PC-3 (cell line): ENCODE data around the gene NUP43. TPM values are rescaled to one million over a fixed set of nuclear protein-coding genes. Genes with fewer than 3 reads are reported as not detected.
A peak's percentile ranks its signal among the peaks of the same experiment; 100 is the strongest.

Experiments
- ATAC-seq: fragments of 200-7000 bp; cut with Tn5 transposase; 2 replicates; pipeline ENCODE4 v1.9.1; 2020; ENCODE audit warnings: mild to moderate bottlenecking, moderate library complexity
- BruUV-seq: library from RNA; stranded (reverse); fragments of 400-500 nt; replicated peaks from 2 replicates; lab custom pipeline; 2021; lab: Mats Ljungman, UMichigan
- CTCF ChIA-PET: fragments of 300-600 bp; sonication (Branson Sonifier 250); formaldehyde crosslinking; loops from one replicate; lab custom pipeline; 2022; ENCODE audit warnings: antibody characterized with exemption; lab: Charles Lee
- POLR2A ChIA-PET: fragments of 300-600 bp; sonication (Branson Sonifier 250); formaldehyde crosslinking; loops from one replicate; lab custom pipeline; 2022; ENCODE audit warnings: antibody characterized with exemption; ENCODE audit not compliant: unreplicated experiment; lab: Charles Lee
- DNase-seq: peaks from one replicate; pipeline ENCODE4 v3.0.0-alpha.2; 2015
- H2AFZ ChIP-seq: fragments of 300-600 bp; sonication (generic); 2 replicates; pipeline ENCODE4 v1.6.0; 2016; ENCODE audit warnings: antibody characterized with exemption, low read length
- H3F3A ChIP-seq: fragments of 300-600 bp; sonication (generic); one replicate; pipeline ENCODE4 v1.6.0; 2017; ENCODE audit warnings: antibody characterized with exemption, low read length, control low read depth, mild to moderate bottlenecking; ENCODE audit not compliant: unreplicated experiment
- H3K27ac ChIP-seq: fragments of 300-600 bp; sonication (generic); 2 replicates; pipeline ENCODE4 v1.5.1; 2016; ENCODE audit warnings: mild to moderate bottlenecking, low read length
- H3K27me3 ChIP-seq: fragments of 300-600 bp; sonication (generic); 2 replicates; pipeline ENCODE4 v1.6.1; 2016; ENCODE audit warnings: low read length, mixed read lengths
- H3K36me3 ChIP-seq: fragments of 300-600 bp; sonication (generic); 2 replicates; pipeline ENCODE4 v1.6.1; 2016; ENCODE audit warnings: low read depth, mixed run types, low read length, mixed read lengths
- H3K4me1 ChIP-seq: fragments of 300-600 bp; sonication (generic); 2 replicates; pipeline ENCODE4 v1.5.1; 2016; ENCODE audit warnings: low read length; ENCODE audit not compliant: insufficient read depth
- H3K4me2 ChIP-seq: fragments of 300-600 bp; sonication (generic); 2 replicates; pipeline ENCODE4 v1.6.0; 2016; ENCODE audit warnings: low read length
- H3K4me3 ChIP-seq: fragments of 300-600 bp; sonication (generic); 2 replicates; pipeline ENCODE4 v1.5.1; 2016; ENCODE audit warnings: mild to moderate bottlenecking, low read length, mixed read lengths
- H3K79me2 ChIP-seq: fragments of 300-600 bp; sonication (generic); 2 replicates; pipeline ENCODE4 v1.6.1; 2017; ENCODE audit warnings: low read length, mixed read lengths
- H3K9ac ChIP-seq: fragments of 300-600 bp; sonication (generic); 2 replicates; pipeline ENCODE4 v1.6.0; 2016; ENCODE audit warnings: mild to moderate bottlenecking, low read length
- H3K9me2 ChIP-seq: fragments of 300-600 bp; sonication (generic); replicated peaks from 2 replicates; pipeline ENCODE4 v1.6.1; 2016; ENCODE audit warnings: mixed run types, low read length, mixed read lengths
- H3K9me3 ChIP-seq: fragments of 300-600 bp; sonication (generic); 2 replicates; pipeline ENCODE4 v1.6.1; 2016; ENCODE audit warnings: low read length, mixed read lengths
- H4K20me1 ChIP-seq: fragments of 300-600 bp; sonication (generic); 2 replicates; pipeline ENCODE4 v1.6.1; 2016; ENCODE audit warnings: low read length, mixed read lengths
- CTCF ChIP-seq: fragments of 300-600 bp; sonication (generic); conservative IDR thresholded peaks from 2 replicates; pipeline ENCODE4 v1.5.1; 2017; ENCODE audit warnings: antibody characterized with exemption, low read depth, mild to moderate bottlenecking, low read length
- EZH2 ChIP-seq: fragments of 300-600 bp; sonication (generic); IDR thresholded peaks from one replicate; pipeline ENCODE4 v1.6.1; 2017; ENCODE audit warnings: antibody characterized with exemption, mild to moderate bottlenecking, low read length; ENCODE audit not compliant: unreplicated experiment
- EZH2phosphoT487 ChIP-seq: fragments of 300-600 bp; sonication (generic); IDR thresholded peaks from 2 replicates; pipeline ENCODE4 v1.6.1; 2018; ENCODE audit warnings: mild to moderate bottlenecking, antibody characterized with exemption, low read length, borderline replicate concordance
- intact Hi-C: fragments of 100-400 bp; cut with micrococcal nuclease; formaldehyde crosslinking; loops from 2 replicates; pipeline ENCODE4 v1.9.0; 2023
- total RNA-seq: library from RNA; depleted of rRNA; stranded (reverse); fragments of >200 nt; gene quantifications from 2 replicates; pipeline ENCODE4 v1.2.3, GENCODE V29; 2014

NUP43 gene
- total RNA-seq, 1 experiment from 2014 or later, result 25.5 TPM

- no peaks in the 10 kb centered on the region for H3K27me3 ChIP-seq
- TF ChIP-seq EZH2phosphoT487 (no peak), CTCF (no peak), EZH2 (no peak)
- ATAC-seq, result no peak
- intact Hi-C loops, result no loop called here
- H3K27ac ChIP-seq, result no peak overlapping the region
- H3K9ac ChIP-seq, result peak overlapping the region; percentile 97
- H3K36me3 ChIP-seq, result no peaks in the 10 kb centered on the region; the same call in 1 of the 2 replicates
- H2AFZ ChIP-seq, result no peak overlapping the region
- DNase-seq, result no peak
- peak overlapping the region; percentile 95 for H3K4me3 ChIP-seq
- ChIA-PET POLR2A (no interaction called here), CTCF (no interaction called here)
- H3K9me2 ChIP-seq, result no peaks in the 10 kb centered on the region
- peaks cover 23% of the 10 kb centered on the region; the same call in 1 of the 2 replicates for H4K20me1 ChIP-seq
- H3K4me1 ChIP-seq, result peaks cover 11% of the 10 kb centered on the region; the same call in 1 of the 2 replicates
- H3K4me2 ChIP-seq, result peak overlapping the region; percentile 79
- no TSS peak for BruUV-seq
- H3K9me3 ChIP-seq, result no peaks in the 10 kb centered on the region
- H3F3A ChIP-seq, result no peaks in the 10 kb centered on the region
- peaks cover 68% of the 10 kb centered on the region for H3K79me2 ChIP-seq
Measured at GRCh38 chr6:149751239-149751638, 4.9 kb upstream of the NUP43 start.

DNA sequence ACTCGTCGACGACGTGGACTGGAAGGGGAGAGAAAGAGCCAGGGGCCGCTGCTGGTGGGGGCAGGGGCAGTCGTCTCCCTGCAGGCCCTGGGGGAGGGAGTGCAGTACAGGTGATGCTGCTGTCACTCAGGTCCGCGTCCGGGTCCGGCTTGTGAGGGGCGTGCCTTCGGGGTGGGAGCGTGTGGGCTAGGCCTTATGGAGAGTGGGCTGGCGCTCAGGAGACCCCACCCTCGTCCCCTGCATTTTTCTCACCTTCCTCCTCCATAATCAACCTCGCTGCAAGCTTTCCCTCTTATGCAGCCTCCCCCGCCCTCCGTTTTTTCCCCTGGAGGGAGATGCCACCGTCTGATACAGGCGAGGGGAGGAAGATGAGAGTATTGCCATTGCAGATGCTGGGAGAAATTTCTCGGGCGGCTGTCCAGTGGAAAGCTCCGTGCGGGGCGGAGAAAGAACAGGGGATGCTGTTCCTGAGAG, 3.8 kb upstream of the NUP43 start:
- DNase-seq (peak; percentile 44), ATAC-seq (peak; percentile 58)
- Histone ChIP-seq H3K4me1 (peaks cover 11% of the 10 kb centered on the region; the same call in 1 of the 2 replicates), H3K9me3 (no peaks in the 10 kb centered on the region), H3K27me3 (no peaks in the 10 kb centered on the region), H3K27ac (peak overlapping the region; percentile 67), H3K4me2 (peak overlapping the region; percentile 79), H3K36me3 (no peaks in the 10 kb centered on the region; the same call in 1 of the 2 replicates), H4K20me1 (peaks cover 16% of the 10 kb centered on the region; the same call in 1 of the 2 replicates), H2AFZ (peak overlapping the region; percentile 82), H3K9me2 (no peaks in the 10 kb centered on the region), H3K79me2 (peaks cover 68% of the 10 kb centered on the region), H3K9ac (peak overlapping the region; percentile 97), H3F3A (no peaks in the 10 kb centered on the region), H3K4me3 (peak overlapping the region; percentile 95)
- POLR2A ChIA-PET, result no interaction called here
- no TSS peak for BruUV-seq
- CTCF ChIA-PET, result interaction anchor here (0.5 kb wide), 1 partner anchor 27 kb away, joined by 4 read pairs; no protein-coding TSS in a partner anchor
- intact Hi-C loops, result no loop called here
- no peak for TF ChIP-seq CTCF
- TF ChIP-seq EZH2, result no peak
- TF ChIP-seq EZH2phosphoT487, result no peak

GRCh38 chr6:149749594-149750135, 3.3 kb upstream of the NUP43 start, which contains the start of gene PCMT1:
TSS of gene PCMT1 (plus strand) at chr6:149749741. CDS start at chr6:149749902, 161 bp downstream.
- POLR2A ChIA-PET, result no interaction called here
- H3K9ac ChIP-seq, result peak within 1 kb of the TSS; percentile 97
- intact Hi-C loops, result no loop called here

More at GRCh38 chr6:149749594-149750135, 3.3 kb upstream of the NUP43 start, which contains the start of gene PCMT1:
- Histone ChIP-seq H2AFZ (peak within 1 kb of the TSS; percentile 82), H3K4me1 (peaks cover 11% of the 10 kb centered on the region; the same call in 1 of the 2 replicates), H3K27me3 (no peaks in the 10 kb centered on the region), H3K36me3 (no peaks in the 10 kb centered on the region; the same call in 1 of the 2 replicates), H3F3A (no peaks in the 10 kb centered on the region), H3K4me3 (peak within 1 kb of the TSS; percentile 95), H3K9me2 (no peaks in the 10 kb centered on the region), H4K20me1 (peaks cover 11% of the 10 kb centered on the region; the same call in 1 of the 2 replicates), H3K79me2 (peaks cover 67% of the 10 kb centered on the region), H3K4me2 (peak within 1 kb of the TSS; percentile 79), H3K9me3 (no peaks in the 10 kb centered on the region), H3K27ac (peak within 1 kb of the TSS; percentile 67)
- CTCF ChIA-PET, result interaction anchor here (0.5 kb wide), 1 partner anchor 26 kb away, joined by 4 read pairs; no protein-coding TSS in a partner anchor
- DNase-seq (peak; percentile 94), ATAC-seq (peak; percentile 81)
- TF ChIP-seq CTCF (no peak), EZH2phosphoT487 (no peak), EZH2 (no peak)
- TSS peak; percentile 55 for BruUV-seq
